K562 (cell line): ENCODE results near the gene TTC4. TPM values are rescaled to one million over a fixed set of nuclear protein-coding genes. Genes with fewer than 3 reads are reported as not detected.
A peak's percentile ranks its signal among the peaks of the same experiment; 100 is the strongest.

ENCODE experiments used
- ATAC-seq: fragments of 200-7000 bp; cut with Tn5 transposase; 3 replicates; pipeline ENCODE4 v1.9.1; 2020; ENCODE audit warnings: moderate library complexity
- BruUV-seq: library from RNA; stranded (reverse); fragments of 400-500 nt; replicated peaks from 2 replicates; lab custom pipeline; 2021; lab: Mats Ljungman, UMichigan
- CTCF ChIA-PET: fragments of 300-600 bp; formaldehyde crosslinking; extraction: SDS; loops from one replicate; lab custom pipeline; 2021; ENCODE audit warnings: low intra/inter-chr PET ratio; lab: Yijun Ruan, JAX
- POLR2A ChIA-PET: fragments of 300-600, 350-650 bp; sonication (Branson Sonifier 250); formaldehyde crosslinking; extraction: SDS; loops from one replicate; lab custom pipeline; 2021; ENCODE audit warnings: antibody characterized with exemption, inconsistent platforms; lab: Yijun Ruan, JAX
- DNase-seq, 4 experiments: peaks; one replicate each; pipeline versions ENCODE4 v3.0.0 to v3.0.0-alpha.2; 2011 to 2018; ENCODE audit warnings: low spot score in 3 of 4, mixed read lengths in 3 of 4; ENCODE audit errors: extremely low read depth in 1 of 4
- FAIRE-seq: peaks from 2 replicates; lab custom pipeline; 2011; peaks lifted over from hg19 to GRCh38; lab: Jason Lieb, UNC
- H2AFZ ChIP-seq: 2 replicates; pipeline ENCODE4 v1.6.0; 2011; ENCODE audit warnings: low read depth, low read length, control low read depth, inconsistent platforms
- H3K27ac ChIP-seq: fragments of 200-600 bp; 3 replicates; pipeline ENCODE4 v1.8.0; 2011; ENCODE audit warnings: low read depth, mild to moderate bottlenecking, control low read depth, inconsistent platforms, low read length, moderate library complexity, mixed read lengths; ENCODE audit errors: extremely low read depth
- H3K27me3 ChIP-seq, 2 experiments: fragments of 300-600 bp in 1 of 2; 2 replicates in 1 of 2; 3 replicates in 1 of 2; pipeline versions ENCODE4 v1.6.0 to v1.8.0; 2011; ENCODE audit warnings: inconsistent platforms in 2 of 2, low read length in 2 of 2, mild to moderate bottlenecking in 1 of 2, mixed read lengths in 1 of 2, moderate library complexity in 1 of 2; ENCODE audit not compliant: control insufficient read depth in 2 of 2, insufficient read depth in 2 of 2
- H3K36me3 ChIP-seq: fragments of 300-600 bp; 3 replicates; pipeline ENCODE4 v1.8.0; 2011; ENCODE audit warnings: mild to moderate bottlenecking, low read length, inconsistent platforms; ENCODE audit not compliant: control insufficient read depth, insufficient read depth
- H3K4me1 ChIP-seq, 2 experiments: fragments of 200-600 bp in 1 of 2; replicated peaks in 1 of 2; 2 replicates in 1 of 2; 3 replicates in 1 of 2; pipeline versions ENCODE4 v1.5.1 to v1.8.0; 2011; ENCODE audit warnings: inconsistent platforms in 2 of 2, low read length in 2 of 2, mild to moderate bottlenecking in 1 of 2, mixed read lengths in 1 of 2, moderate library complexity in 1 of 2; ENCODE audit not compliant: control insufficient read depth in 2 of 2, insufficient read depth in 2 of 2
- H3K4me2 ChIP-seq: 2 replicates; pipeline ENCODE4 v1.6.1; 2011; ENCODE audit warnings: low read length, control low read depth, inconsistent platforms, mixed read lengths; ENCODE audit not compliant: insufficient read depth
- H3K4me3 ChIP-seq: fragments of 200-600 bp; sonication (generic), shearing (Covaris generic); 2 replicates; pipeline ENCODE4 v1.5.1; 2016; ENCODE audit warnings: control low read depth, inconsistent platforms
- H3K79me2 ChIP-seq: fragments of 200-600 bp; 3 replicates; pipeline ENCODE4 v1.8.0; 2011; ENCODE audit warnings: low read length, inconsistent platforms; ENCODE audit not compliant: control insufficient read depth, insufficient read depth
- H3K9ac ChIP-seq, 2 experiments: 2 replicates each; pipeline versions ENCODE4 v1.6.0 to v1.6.1; 2011; ENCODE audit warnings: low read depth in 2 of 2, low read length in 2 of 2, control low read depth in 1 of 2, inconsistent platforms in 1 of 2, mild to moderate bottlenecking in 1 of 2, mixed read lengths in 1 of 2; ENCODE audit not compliant: insufficient read depth in 1 of 2
- H3K9me1 ChIP-seq: one replicate; pipeline ENCODE4 v1.6.0; 2011; ENCODE audit warnings: inconsistent platforms, mild to moderate bottlenecking, low read length, moderate library complexity; ENCODE audit not compliant: control insufficient read depth, insufficient read depth
- H3K9me3 ChIP-seq: replicated peaks from 2 replicates; pipeline ENCODE4 v1.5.1; 2011; ENCODE audit warnings: low read depth, low read length, inconsistent platforms; ENCODE audit not compliant: control insufficient read depth, insufficient read depth
- H4K20me1 ChIP-seq: replicated peaks from 2 replicates; pipeline ENCODE4 v1.6.1; 2011; ENCODE audit warnings: low read length, inconsistent platforms, mixed read lengths; ENCODE audit not compliant: control insufficient read depth, insufficient read depth
- ATF1 ChIP-seq, 2 experiments: fragments of 450-650 bp in 1 of 2; IDR thresholded peaks; 2 replicates each; pipeline ENCODE4 v1.6.1; 2016; ENCODE audit warnings: missing compliant biosample characterization in 1 of 2, missing genetic modification characterization in 1 of 2
- CAMTA2 ChIP-seq: fragments of 250-450 bp; sonication (Bioruptor Pico); conservative IDR thresholded peaks from 2 replicates; pipeline ENCODE4 v1.5.1; 2022
- CSDE1 ChIP-seq, 2 experiments: fragments of 450-650 bp; IDR thresholded peaks; 2 replicates each; pipeline ENCODE4 v1.6.1; 2016; ENCODE audit warnings: mild to moderate bottlenecking in 1 of 2
- GABPA ChIP-seq: fragments of 200-800 bp; sonication (Bioruptor generic); conservative IDR thresholded peaks from 2 replicates; pipeline ENCODE4 v1.6.1; 2016; ENCODE audit warnings: low read depth, missing genetic modification characterization, missing compliant biosample characterization
- NKRF ChIP-seq: fragments of 450-650 bp; IDR thresholded peaks from 2 replicates; pipeline ENCODE4 v1.6.1; 2016; ENCODE audit warnings: borderline replicate concordance
- SREBF2 ChIP-seq: sonication (generic); formaldehyde crosslinking; IDR thresholded peaks from 2 replicates; pipeline ENCODE4 v1.4.0; 2020; ENCODE audit warnings: mild to moderate bottlenecking, missing genetic modification reagents
- THAP7 ChIP-seq: fragments of 250-450 bp; sonication (Bioruptor Pico); IDR thresholded peaks from 2 replicates; pipeline ENCODE4 v1.5.0; 2021
- ZNF23 ChIP-seq: fragments of 250-450 bp; sonication (Bioruptor Pico); IDR thresholded peaks from 2 replicates; pipeline ENCODE4 v1.4.0; 2020; ENCODE audit warnings: mild to moderate bottlenecking
- ZNF263 ChIP-seq: sonication (generic); formaldehyde crosslinking; IDR thresholded peaks from 2 replicates; pipeline ENCODE4 v1.8.0; 2022; ENCODE audit warnings: mild to moderate bottlenecking, missing genetic modification reagents, borderline replicate concordance
- ZNF561 ChIP-seq: fragments of 450-650 bp; formaldehyde crosslinking; conservative IDR thresholded peaks from 2 replicates; pipeline ENCODE4 v1.4.0; 2020; ENCODE audit warnings: mild to moderate bottlenecking, moderate library complexity
- ZNF707 ChIP-seq: fragments of 250-450 bp; sonication (Bioruptor Pico); conservative IDR thresholded peaks from 2 replicates; pipeline ENCODE4 v1.8.0; 2022; ENCODE audit warnings: inconsistent platforms, mild to moderate bottlenecking, moderate library complexity
- WGBS: fragments of 100-300 bp; shearing (Covaris generic); methylation state at CpG from one replicate; pipeline ENCODE4 v1.1.6; 2016; ENCODE audit warnings: low coverage, mixed read lengths; ENCODE audit not compliant: insufficient coverage; ENCODE audit errors: missing lambda C conversion rate; 5-methylcytosine and 5-hydroxymethylcytosine counted together
- in situ Hi-C: fragments of 300-500 bp; cut with MboI; formaldehyde crosslinking; loops from 4 replicates; pipeline ENCODE4 v1.15.0; 2018; ENCODE audit warnings: inconsistent platforms, mixed read lengths
- intact Hi-C: fragments of 100-400 bp; cut with micrococcal nuclease; formaldehyde crosslinking; loops from 2 replicates; pipeline ENCODE4 v1.14.2; 2022
- polyA plus RNA-seq, 8 experiments: library from polyadenylated mRNA; depleted of rRNA in 4 of 8; stranded (reverse) in 5 of 8; unstranded in 3 of 8; fragments of >200 nt; fragmentation: Nextera tagmentation in 2 of 8; fragmentation: Illumina TruSeq in 1 of 8; extraction: Ambion mirVana in 2 of 8; extraction: Trizol in 1 of 8; gene quantifications; 2 replicates each; pipeline versions ENCODE4 v1.2.1 to v1.2.3, GENCODE V29; 2011 to 2014; ENCODE audit warnings: inconsistent platforms in 1 of 8, missing spikeins in 1 of 8
- total RNA-seq, 7 experiments: library from RNA; depleted of rRNA in 6 of 7; stranded (reverse); fragments of >200 nt in 6 of 7; fragmentation: Illumina TruSeq in 2 of 7; extraction: Trizol in 2 of 7; gene quantifications; 2 replicates each; pipeline versions ENCODE4 v1.2.1 to v1.2.3, GENCODE V29; 2011 to 2021; ENCODE audit warnings: low replicate concordance in 1 of 7
- TF ChIP-seq, protein P1 (sequence below): sonication (generic); formaldehyde crosslinking; IDR thresholded peaks from 2 replicates; pipeline ENCODE4 v1.8.0; 2022; ENCODE audit warnings: mild to moderate bottlenecking, missing genetic modification reagents

TTC4 gene
- total and polyA plus RNA-seq, 9 of the 15 experiments (the other 6 are each of a cell fraction or from before 2014, with no cell fraction given): 36.3 to 111 (median 54.1) TPM

GRCh38 chr1:54764922-54765561, 49.4 kb downstream of the TTC4 start:
- intact Hi-C loops: loop anchor here (2.0 kb wide), 1 partner anchor 50 kb away; the partner anchor contains the start of gene TTC4
- Histone ChIP-seq H2AFZ (peak overlapping the region; percentile 85), H3K36me3 (no peaks in the 10 kb centered on the region), H3K27ac (0 out of 3 replicates have a peak overlapping the region, but pooled peaks have one; percentile 33), H3K4me3 (peak overlapping the region; percentile 87), H3K27me3 (no peaks in the 10 kb centered on the region; a peak in 1 of 5 replicates), H4K20me1 (no peaks in the 10 kb centered on the region), H3K79me2 (peaks cover 18% of the 10 kb centered on the region), H3K4me1 (peaks cover 0 to 7% of the 10 kb centered on the region in 2 experiments; a peak in 2 of 5 replicates), H3K9me1 (no peaks in the 10 kb centered on the region), H3K9me3 (no peaks in the 10 kb centered on the region), H3K4me2 (peak overlapping the region; percentile 76), H3K9ac (0 out of 4 replicates have a peak overlapping the region, but pooled peaks of 1 of the 2 experiments have one; percentile 9)
- FAIRE-seq: no peak
- ChIA-PET CTCF (no interaction called here), POLR2A (interaction anchor here (0.9 to 2.6 kb wide), 3 partner anchors 12 to 27 kb away, joined by 4 to 9 read pairs (median 9); no protein-coding TSS in a partner anchor)
- WGBS: 27% methylated on average over 13 of the region's 13 CpGs
- in situ Hi-C loops: no loop called here
- ATAC-seq: peak; percentile 9
- no peak for DNase-seq
- BruUV-seq: no TSS peak
- peak; percentile 31; the same call in 1 of the 2 replicates for TF ChIP-seq SREBF2
- no peak for TF ChIP-seq ZNF561 (CRISPR knock-in tag)
- no peak for TF ChIP-seq ZNF707 (CRISPR knock-in tag)
- no peak for TF ChIP-seq ZNF263 (CRISPR knock-in tag)
- TF ChIP-seq THAP7 (CRISPR knock-in tag): 0 out of 2 replicates have a peak, but pooled peaks have one; percentile 14
- TF ChIP-seq NKRF: 0 out of 2 replicates have a peak, but pooled peaks have one; percentile 11
- TF ChIP-seq CSDE1 (IDR thresholded peaks at IDR 0.05): peak in 1 of 2 experiments; percentile 65; a peak in 1 of 4 replicates
- TF ChIP-seq CAMTA2 (CRISPR knock-in tag): no peak
- no peak for TF ChIP-seq ATF1 (CRISPR knock-in tag; IDR thresholded peaks at IDR 0.05)
- TF ChIP-seq ATF1 (tag; IDR thresholded peaks at IDR 0.05): peak; percentile 72
- TF ChIP-seq ZNF23 (CRISPR knock-in tag): no peak
- TF ChIP-seq, protein P1, sequence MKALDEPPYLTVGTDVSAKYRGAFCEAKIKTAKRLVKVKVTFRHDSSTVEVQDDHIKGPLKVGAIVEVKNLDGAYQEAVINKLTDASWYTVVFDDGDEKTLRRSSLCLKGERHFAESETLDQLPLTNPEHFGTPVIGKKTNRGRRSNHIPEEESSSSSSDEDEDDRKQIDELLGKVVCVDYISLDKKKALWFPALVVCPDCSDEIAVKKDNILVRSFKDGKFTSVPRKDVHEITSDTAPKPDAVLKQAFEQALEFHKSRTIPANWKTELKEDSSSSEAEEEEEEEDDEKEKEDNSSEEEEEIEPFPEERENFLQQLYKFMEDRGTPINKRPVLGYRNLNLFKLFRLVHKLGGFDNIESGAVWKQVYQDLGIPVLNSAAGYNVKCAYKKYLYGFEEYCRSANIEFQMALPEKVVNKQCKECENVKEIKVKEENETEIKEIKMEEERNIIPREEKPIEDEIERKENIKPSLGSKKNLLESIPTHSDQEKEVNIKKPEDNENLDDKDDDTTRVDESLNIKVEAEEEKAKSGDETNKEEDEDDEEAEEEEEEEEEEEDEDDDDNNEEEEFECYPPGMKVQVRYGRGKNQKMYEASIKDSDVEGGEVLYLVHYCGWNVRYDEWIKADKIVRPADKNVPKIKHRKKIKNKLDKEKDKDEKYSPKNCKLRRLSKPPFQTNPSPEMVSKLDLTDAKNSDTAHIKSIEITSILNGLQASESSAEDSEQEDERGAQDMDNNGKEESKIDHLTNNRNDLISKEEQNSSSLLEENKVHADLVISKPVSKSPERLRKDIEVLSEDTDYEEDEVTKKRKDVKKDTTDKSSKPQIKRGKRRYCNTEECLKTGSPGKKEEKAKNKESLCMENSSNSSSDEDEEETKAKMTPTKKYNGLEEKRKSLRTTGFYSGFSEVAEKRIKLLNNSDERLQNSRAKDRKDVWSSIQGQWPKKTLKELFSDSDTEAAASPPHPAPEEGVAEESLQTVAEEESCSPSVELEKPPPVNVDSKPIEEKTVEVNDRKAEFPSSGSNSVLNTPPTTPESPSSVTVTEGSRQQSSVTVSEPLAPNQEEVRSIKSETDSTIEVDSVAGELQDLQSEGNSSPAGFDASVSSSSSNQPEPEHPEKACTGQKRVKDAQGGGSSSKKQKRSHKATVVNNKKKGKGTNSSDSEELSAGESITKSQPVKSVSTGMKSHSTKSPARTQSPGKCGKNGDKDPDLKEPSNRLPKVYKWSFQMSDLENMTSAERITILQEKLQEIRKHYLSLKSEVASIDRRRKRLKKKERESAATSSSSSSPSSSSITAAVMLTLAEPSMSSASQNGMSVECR: 0 out of 2 replicates have a peak, but pooled peaks have one; percentile 31
- peak; percentile 84; the same call in 1 of the 2 replicates for TF ChIP-seq GABPA (tag)
